Measurements from ENCODE around the gene MYLK4.

MYLK4 gene

GRCh38 chr6:2643935-2644539, 106.7 kb downstream of the MYLK4 start:
- peaks cover 24% of the 10 kb centered on the region for H3K4me1 ChIP-seq (ENCODE audit: insufficient read depth, low read length, poor library complexity, severe bottlenecking)
- H3K9me2 ChIP-seq (replicated peaks; ENCODE audit: low read depth, low read length), result no peaks in the 10 kb centered on the region
- H3K9ac ChIP-seq (ENCODE audit: low read depth, low read length, poor library complexity, severe bottlenecking), result no peak overlapping the region
- H2AFZ ChIP-seq (ENCODE audit: low read length), result no peak overlapping the region
- H3K9me3 ChIP-seq (ENCODE audit: insufficient read depth, low read depth, low read length), result no peaks in the 10 kb centered on the region
- no peaks in the 10 kb centered on the region for H3K79me2 ChIP-seq (ENCODE audit: insufficient read depth, low read length)
- H4K20me1 ChIP-seq (ENCODE audit: insufficient read depth, low read length, poor library complexity, severe bottlenecking), result no peaks in the 10 kb centered on the region
- no peaks in the 10 kb centered on the region for H3K27me3 ChIP-seq (ENCODE audit: insufficient read depth, low read length, poor library complexity, severe bottlenecking)
- no peaks in the 10 kb centered on the region for H3K36me3 ChIP-seq (ENCODE audit: insufficient read depth, low read length)
- 0 out of 2 replicates have a peak, but pooled peaks cover 2% of the 10 kb centered on the region for H3F3A ChIP-seq (ENCODE audit: low read depth)
- TF ChIP-seq, protein P1, sequence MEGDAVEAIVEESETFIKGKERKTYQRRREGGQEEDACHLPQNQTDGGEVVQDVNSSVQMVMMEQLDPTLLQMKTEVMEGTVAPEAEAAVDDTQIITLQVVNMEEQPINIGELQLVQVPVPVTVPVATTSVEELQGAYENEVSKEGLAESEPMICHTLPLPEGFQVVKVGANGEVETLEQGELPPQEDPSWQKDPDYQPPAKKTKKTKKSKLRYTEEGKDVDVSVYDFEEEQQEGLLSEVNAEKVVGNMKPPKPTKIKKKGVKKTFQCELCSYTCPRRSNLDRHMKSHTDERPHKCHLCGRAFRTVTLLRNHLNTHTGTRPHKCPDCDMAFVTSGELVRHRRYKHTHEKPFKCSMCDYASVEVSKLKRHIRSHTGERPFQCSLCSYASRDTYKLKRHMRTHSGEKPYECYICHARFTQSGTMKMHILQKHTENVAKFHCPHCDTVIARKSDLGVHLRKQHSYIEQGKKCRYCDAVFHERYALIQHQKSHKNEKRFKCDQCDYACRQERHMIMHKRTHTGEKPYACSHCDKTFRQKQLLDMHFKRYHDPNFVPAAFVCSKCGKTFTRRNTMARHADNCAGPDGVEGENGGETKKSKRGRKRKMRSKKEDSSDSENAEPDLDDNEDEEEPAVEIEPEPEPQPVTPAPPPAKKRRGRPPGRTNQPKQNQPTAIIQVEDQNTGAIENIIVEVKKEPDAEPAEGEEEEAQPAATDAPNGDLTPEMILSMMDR (conservative IDR thresholded peaks at IDR 0.05; ENCODE audit: low read length), result no peak
- no peak for TF ChIP-seq EZH2phosphoT487 (IDR thresholded peaks at IDR 0.05; ENCODE audit: borderline replicate concordance)
- no peak overlapping the region for H3K4me2 ChIP-seq (ENCODE audit: low read depth, low read length, poor library complexity, severe bottlenecking)
- H3K4me3 ChIP-seq (ENCODE audit: low read length, poor library complexity, severe bottlenecking), result no peak overlapping the region

- no peaks in the 10 kb centered on the region for H3K79me2 ChIP-seq (ENCODE audit: insufficient read depth, low read length)
- no peaks in the 10 kb centered on the region for H3F3A ChIP-seq (ENCODE audit: low read depth)
- no peaks in the 10 kb centered on the region for H3K36me3 ChIP-seq (ENCODE audit: insufficient read depth, low read length)
- no peaks in the 10 kb centered on the region for H3K9me2 ChIP-seq (replicated peaks; ENCODE audit: low read depth, low read length)
- H3K4me2 ChIP-seq (ENCODE audit: low read depth, low read length, poor library complexity, severe bottlenecking), result no peak overlapping the region
- no peaks in the 10 kb centered on the region for H3K9me3 ChIP-seq (ENCODE audit: insufficient read depth, low read depth, low read length)
- peaks cover 24% of the 10 kb centered on the region for H3K4me1 ChIP-seq (ENCODE audit: insufficient read depth, low read length, poor library complexity, severe bottlenecking)
- no peak for TF ChIP-seq EZH2phosphoT487 (IDR thresholded peaks at IDR 0.05; ENCODE audit: borderline replicate concordance)
- TF ChIP-seq, protein P1 (conservative IDR thresholded peaks at IDR 0.05; ENCODE audit: low read length), result no peak
- H2AFZ ChIP-seq (ENCODE audit: low read length), result no peak overlapping the region
- no peaks in the 10 kb centered on the region for H3K27me3 ChIP-seq (ENCODE audit: insufficient read depth, low read length, poor library complexity, severe bottlenecking)
- no peak overlapping the region for H3K4me3 ChIP-seq (ENCODE audit: low read length, poor library complexity, severe bottlenecking)
- no peak overlapping the region for H3K9ac ChIP-seq (ENCODE audit: low read depth, low read length, poor library complexity, severe bottlenecking)
- H4K20me1 ChIP-seq (ENCODE audit: insufficient read depth, low read length, poor library complexity, severe bottlenecking), result no peaks in the 10 kb centered on the region
Measured at GRCh38 chr6:2643130-2643529, 107.6 kb downstream of the MYLK4 start.

- Histone ChIP-seq H3F3A (ENCODE audit: low read depth) (no peaks in the 10 kb centered on the region), H3K9ac (ENCODE audit: low read depth, low read length, poor library complexity, severe bottlenecking) (peak overlapping the region; percentile 59), H3K36me3 (ENCODE audit: insufficient read depth, low read length) (no peaks in the 10 kb centered on the region), H3K27me3 (ENCODE audit: insufficient read depth, low read length, poor library complexity, severe bottlenecking) (no peaks in the 10 kb centered on the region), H3K4me1 (ENCODE audit: insufficient read depth, low read length, poor library complexity, severe bottlenecking) (peaks cover 24% of the 10 kb centered on the region), H3K79me2 (ENCODE audit: insufficient read depth, low read length) (no peaks in the 10 kb centered on the region), H3K9me3 (ENCODE audit: insufficient read depth, low read depth, low read length) (no peaks in the 10 kb centered on the region), H2AFZ (ENCODE audit: low read length) (no peak overlapping the region), H3K9me2 (replicated peaks; ENCODE audit: low read depth, low read length) (no peaks in the 10 kb centered on the region), H3K4me3 (ENCODE audit: low read length, poor library complexity, severe bottlenecking) (peak overlapping the region; percentile 46), H3K4me2 (ENCODE audit: low read depth, low read length, poor library complexity, severe bottlenecking) (peak overlapping the region; percentile 67), H4K20me1 (ENCODE audit: insufficient read depth, low read length, poor library complexity, severe bottlenecking) (no peaks in the 10 kb centered on the region)
- no peak for TF ChIP-seq EZH2phosphoT487 (IDR thresholded peaks at IDR 0.05; ENCODE audit: borderline replicate concordance)
- TF ChIP-seq, protein P1 (conservative IDR thresholded peaks at IDR 0.05; ENCODE audit: low read length), result no peak
Measured at GRCh38 chr6:2641044-2641725, 109.5 kb downstream of the MYLK4 start.

All from Loucy (cell line).